ENCODE measurements around the gene B3GLCT.
"Not testable (repeated sequence)": the region's sequence is repeated elsewhere in the genome, so short reads cannot be mapped to it uniquely, and the experiment has no call there.

B3GLCT gene

GRCh38 chr13:31184451-31184850 lies 15.3 kb upstream of the B3GLCT start:
- no peak for DNase-seq (ENCODE audit: low read depth)

GRCh38 chr13:31184981-31185645 lies 14.7 kb upstream of the B3GLCT start:
- no peak for DNase-seq (ENCODE audit: low read depth)

GRCh38 chr13:31191748-31192147 lies 8.0 kb upstream of the B3GLCT start:
- DNase-seq (ENCODE audit: low read depth) = no peak

- DNase-seq (ENCODE audit: low read depth) = no peak
These were observed 7.5 kb upstream of the B3GLCT start for GRCh38 chr13:31192306-31192705.

- DNase-seq (ENCODE audit: low read depth) = no peak
These were observed 4.2 kb upstream of the B3GLCT start for GRCh38 chr13:31195616-31196015.

- DNase-seq (ENCODE audit: low read depth) = no peak
These were observed 2.8 kb upstream of the B3GLCT start for GRCh38 chr13:31196992-31197391.

- DNase-seq (ENCODE audit: low read depth) = no peak
These were observed 1.3 kb upstream of the B3GLCT start for GRCh38 chr13:31198519-31198918.

GRCh38 chr13:31199527-31199848 lies 287 bp upstream of the B3GLCT start:
- DNase-seq (ENCODE audit: low read depth) = no peak

- DNase-seq (ENCODE audit: low read depth) = peak; percentile 5
These were observed 829 bp downstream of the B3GLCT start for GRCh38 chr13:31200637-31200971.

GRCh38 chr13:31201341-31202031 lies 1.7 kb downstream of the B3GLCT start:
- no peak for DNase-seq (ENCODE audit: low read depth)

GRCh38 chr13:31204592-31204991 lies 4.8 kb downstream of the B3GLCT start:
- DNase-seq (ENCODE audit: low read depth) = no peak

GRCh38 chr13:31207661-31208552 lies 8.1 kb downstream of the B3GLCT start:
- DNase-seq (ENCODE audit: low read depth) = no peak

GRCh38 chr13:31208559-31209122 lies 8.9 kb downstream of the B3GLCT start:
- no peak for DNase-seq (ENCODE audit: low read depth)

GRCh38 chr13:31209172-31209840 lies 9.5 kb downstream of the B3GLCT start:
- no peak for DNase-seq (ENCODE audit: low read depth)

GRCh38 chr13:31209841-31210210 lies 10.1 kb downstream of the B3GLCT start:
- no peak for DNase-seq (ENCODE audit: low read depth)

- DNase-seq (ENCODE audit: low read depth) = no peak
These were observed 14.0 kb downstream of the B3GLCT start for GRCh38 chr13:31213651-31214289.

GRCh38 chr13:31214435-31214834 lies 14.7 kb downstream of the B3GLCT start:
- no peak for DNase-seq (ENCODE audit: low read depth)

- DNase-seq (ENCODE audit: low read depth) = not testable (repeated sequence)
These were observed 17.1 kb downstream of the B3GLCT start for GRCh38 chr13:31216916-31217315.

GRCh38 chr13:31219909-31220598 lies 20.3 kb downstream of the B3GLCT start:
- DNase-seq (ENCODE audit: low read depth) = no peak

GRCh38 chr13:31221057-31221456 lies 21.3 kb downstream of the B3GLCT start:
- no peak for DNase-seq (ENCODE audit: low read depth)

GRCh38 chr13:31223215-31223614 lies 23.4 kb downstream of the B3GLCT start:
- DNase-seq (ENCODE audit: low read depth) = no peak

Data from activated T-helper 9 cell treated with anti-CD3 and anti-CD28 coated beads, Interleukin-2, amount 50 U/mL, for 16 hours (primary cell).